ENCODE measurements around the gene BRIP1. TPM values are rescaled to one million over a fixed set of nuclear protein-coding genes. Genes with fewer than 3 reads are reported as not detected.
A peak's percentile ranks its signal among the peaks of the same experiment; 100 is the strongest.
"Not testable (repeated sequence)": the region's sequence is repeated elsewhere in the genome, so short reads cannot be mapped to it uniquely, and the experiment has no call there.

BRIP1 gene
- total and polyA plus RNA-seq, 9 of the 15 experiments (the other 6 are each of a cell fraction or from before 2014, with no cell fraction given): 2.4 to 17.5 (median 11.2) TPM

DNA sequence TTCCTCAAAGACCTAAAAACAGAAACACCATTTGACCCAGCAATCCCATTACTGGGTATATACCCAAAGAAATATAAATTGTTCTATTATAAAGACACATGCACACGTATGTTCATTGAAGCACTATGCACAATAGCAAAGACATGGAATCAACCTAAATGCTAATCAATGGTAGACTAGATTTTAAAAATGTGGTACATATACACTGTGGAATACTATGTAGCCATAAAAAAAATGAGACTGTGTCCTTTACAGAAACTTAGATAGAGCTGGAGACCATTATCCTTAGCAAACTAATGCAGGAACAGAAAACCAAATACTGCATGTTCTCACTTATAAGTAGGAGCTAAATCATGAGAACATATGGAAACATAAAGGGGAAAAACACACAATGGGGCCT is 36.5 kb downstream of the BRIP1 start:
- WGBS (ENCODE audit: insufficient coverage, low coverage, missing lambda C conversion rate): 95% methylated on average over 1 of the region's 1 CpG
- not testable (repeated sequence) for H3K36me3 ChIP-seq (ENCODE audit: control insufficient read depth, insufficient read depth, low read length); ATAC-seq

More for the DNA sequence above, 36.5 kb downstream of the BRIP1 start:
- H3K27me3 ChIP-seq (ENCODE audit: control insufficient read depth in 2 of 2, insufficient read depth in 2 of 2, low read length in 2 of 2); H3K4me1 ChIP-seq (replicated peaks in 1 of 2; ENCODE audit: control insufficient read depth in 2 of 2, insufficient read depth in 2 of 2, low read length in 2 of 2); H3K79me2 ChIP-seq (ENCODE audit: control insufficient read depth, insufficient read depth, low read length); H3K27ac ChIP-seq (ENCODE audit: extremely low read depth, low read depth, low read length); H4K20me1 ChIP-seq (replicated peaks; ENCODE audit: control insufficient read depth, insufficient read depth, low read length); H3K9me1 ChIP-seq (ENCODE audit: control insufficient read depth, insufficient read depth, low read length); H2AFZ ChIP-seq (ENCODE audit: low read depth, low read length); CTCF ChIA-PET (ENCODE audit: low intra/inter-chr PET ratio); intact Hi-C loops (cut with micrococcal nuclease); FAIRE-seq; H3K9me3 ChIP-seq (replicated peaks; ENCODE audit: control insufficient read depth, insufficient read depth, low read depth, low read length); H3K9ac ChIP-seq (ENCODE audit: insufficient read depth in 1 of 2, low read depth in 2 of 2, low read length in 2 of 2); POLR2A ChIA-PET; DNase-seq (ENCODE audit: extremely low read depth in 1 of 4, low spot score in 3 of 4); BruUV-seq (replicated peaks); H3K4me2 ChIP-seq (ENCODE audit: insufficient read depth, low read length); in situ Hi-C loops (cut with MboI); H3K4me3 ChIP-seq: not testable (repeated sequence)
- TF ChIP-seq, protein P1, sequence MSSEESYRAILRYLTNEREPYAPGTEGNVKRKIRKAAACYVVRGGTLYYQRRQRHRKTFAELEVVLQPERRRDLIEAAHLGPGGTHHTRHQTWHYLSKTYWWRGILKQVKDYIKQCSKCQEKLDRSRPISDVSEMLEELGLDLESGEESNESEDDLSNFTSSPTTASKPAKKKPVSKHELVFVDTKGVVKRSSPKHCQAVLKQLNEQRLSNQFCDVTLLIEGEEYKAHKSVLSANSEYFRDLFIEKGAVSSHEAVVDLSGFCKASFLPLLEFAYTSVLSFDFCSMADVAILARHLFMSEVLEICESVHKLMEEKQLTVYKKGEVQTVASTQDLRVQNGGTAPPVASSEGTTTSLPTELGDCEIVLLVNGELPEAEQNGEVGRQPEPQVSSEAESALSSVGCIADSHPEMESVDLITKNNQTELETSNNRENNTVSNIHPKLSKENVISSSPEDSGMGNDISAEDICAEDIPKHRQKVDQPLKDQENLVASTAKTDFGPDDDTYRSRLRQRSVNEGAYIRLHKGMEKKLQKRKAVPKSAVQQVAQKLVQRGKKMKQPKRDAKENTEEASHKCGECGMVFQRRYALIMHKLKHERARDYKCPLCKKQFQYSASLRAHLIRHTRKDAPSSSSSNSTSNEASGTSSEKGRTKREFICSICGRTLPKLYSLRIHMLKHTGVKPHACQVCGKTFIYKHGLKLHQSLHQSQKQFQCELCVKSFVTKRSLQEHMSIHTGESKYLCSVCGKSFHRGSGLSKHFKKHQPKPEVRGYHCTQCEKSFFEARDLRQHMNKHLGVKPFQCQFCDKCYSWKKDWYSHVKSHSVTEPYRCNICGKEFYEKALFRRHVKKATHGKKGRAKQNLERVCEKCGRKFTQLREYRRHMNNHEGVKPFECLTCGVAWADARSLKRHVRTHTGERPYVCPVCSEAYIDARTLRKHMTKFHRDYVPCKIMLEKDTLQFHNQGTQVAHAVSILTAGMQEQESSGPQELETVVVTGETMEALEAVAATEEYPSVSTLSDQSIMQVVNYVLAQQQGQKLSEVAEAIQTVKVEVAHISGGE (CRISPR knock-in tag; IDR thresholded peaks at IDR 0.05): peak in 1 of 3 experiments; percentile 91; a peak in 2 of 6 replicates
